RKO (cell line): ENCODE data around the gene SLC44A5.
"Not testable (repeated sequence)": the region's sequence is repeated elsewhere in the genome, so short reads cannot be mapped to it uniquely, and the experiment has no call there.

ENCODE experiments used
- DNase-seq: peaks from one replicate; pipeline ENCODE4 v3.0.0-alpha.2; 2016; ENCODE audit warnings: low spot score

SLC44A5 gene

GRCh38 chr1:75449998-75450397 lies 160.9 kb downstream of the SLC44A5 start:
- no peak for DNase-seq

DNA sequence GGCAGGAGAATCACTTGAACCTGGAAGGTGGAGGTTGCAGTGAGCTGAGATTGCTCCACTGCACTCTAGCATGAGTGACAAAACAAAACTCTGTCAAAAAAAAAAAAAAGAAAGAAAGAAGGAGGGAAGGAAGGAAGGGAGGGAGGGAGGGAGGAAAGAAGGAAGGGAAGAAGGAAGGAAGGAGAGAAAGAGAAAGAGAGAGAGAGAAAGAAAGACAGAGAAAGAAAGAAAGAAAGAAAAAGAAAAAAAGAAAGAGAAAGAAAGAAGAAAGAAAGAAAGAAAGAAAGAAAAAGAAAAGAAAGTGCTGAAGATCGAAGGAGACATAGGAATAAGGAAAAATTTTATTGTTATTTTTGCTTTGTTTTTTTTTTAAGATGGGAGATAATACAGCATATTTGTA lies 166.7 kb downstream of the SLC44A5 start:
- DNase-seq, result no peak

DNA sequence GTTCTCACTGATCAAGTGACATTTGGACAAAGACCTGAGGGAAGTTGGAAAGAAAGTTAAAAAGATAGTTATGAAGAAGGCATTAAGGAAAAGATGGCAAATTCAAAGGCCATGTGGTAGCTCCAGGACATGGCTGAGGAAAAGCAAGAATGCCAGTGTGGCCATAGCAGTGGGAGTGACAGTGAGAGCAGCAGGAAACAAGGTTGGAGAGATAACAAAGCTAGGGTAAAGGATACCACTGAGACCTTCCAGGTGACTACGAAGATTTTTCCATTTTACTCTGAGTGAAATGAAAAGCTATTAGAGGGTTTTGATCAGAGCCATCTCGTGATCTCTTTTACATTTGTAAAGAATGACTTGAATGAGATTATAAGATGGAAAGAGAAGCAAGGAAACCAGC lies 170.6 kb downstream of the SLC44A5 start:
- DNase-seq, result no peak

DNA sequence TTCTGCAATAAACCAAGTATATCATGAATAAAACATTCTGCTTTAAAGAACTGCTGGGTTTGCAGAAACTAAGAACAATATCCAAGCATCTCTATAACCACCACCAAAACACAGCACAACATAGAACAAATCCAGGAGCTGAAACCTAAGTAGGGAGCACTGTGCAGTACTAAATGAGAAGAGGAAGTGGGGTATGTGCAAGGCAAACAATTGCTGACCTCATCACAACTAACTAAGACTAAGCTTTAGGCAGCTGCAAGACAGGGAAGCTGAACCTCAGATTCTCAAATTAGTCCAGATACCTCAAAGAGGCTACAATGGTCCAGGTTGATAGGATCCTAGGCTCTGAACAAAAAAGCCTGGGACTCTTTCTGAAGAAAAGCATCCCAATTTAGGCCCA lies 172.6 kb downstream of the SLC44A5 start:
- no peak for DNase-seq

DNA sequence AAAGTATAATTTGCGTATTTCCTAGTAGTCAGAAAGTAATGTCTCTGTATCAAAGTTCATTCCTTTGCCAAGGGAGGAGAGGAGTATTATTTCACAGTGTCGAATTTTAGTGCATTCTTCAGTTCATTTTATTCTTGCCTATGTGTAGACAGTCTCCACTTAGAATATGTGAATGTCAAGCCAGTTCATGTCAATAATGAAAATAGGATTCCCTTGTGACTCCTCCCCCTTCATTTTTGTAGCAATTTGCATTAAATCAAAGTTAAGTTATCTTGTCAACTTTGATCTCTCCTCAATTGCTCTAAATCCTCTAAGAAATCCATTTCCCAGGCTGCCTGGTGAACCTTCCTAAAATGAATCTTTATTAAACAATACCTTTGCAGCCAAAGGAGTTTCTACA lies 179.1 kb downstream of the SLC44A5 start:
- no peak for DNase-seq

DNA sequence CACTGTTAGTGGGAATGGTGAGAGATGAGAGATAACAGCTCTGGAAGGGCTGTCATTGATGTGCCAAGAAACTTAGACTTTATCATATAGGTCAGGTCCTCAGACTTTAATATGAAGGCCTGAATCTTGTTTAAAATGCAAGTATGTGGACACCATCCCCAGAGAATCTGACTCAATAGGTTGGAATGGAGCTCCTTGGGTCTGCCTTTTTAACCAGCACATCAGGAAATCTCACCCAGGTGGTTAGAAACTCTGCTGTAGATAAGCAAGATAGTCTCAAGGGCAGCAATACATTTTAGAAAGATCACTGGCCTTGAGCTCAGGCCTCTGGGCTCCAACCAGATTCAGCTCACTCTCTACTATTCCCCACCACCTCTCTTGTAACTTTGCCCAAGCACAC lies 180.4 kb downstream of the SLC44A5 start:
- DNase-seq, result no peak

GRCh38 chr1:75426688-75427087 lies 184.2 kb downstream of the SLC44A5 start:
- DNase-seq, result no peak

GRCh38 chr1:75425001-75425650 lies 185.8 kb downstream of the SLC44A5 start:
- no peak for DNase-seq

GRCh38 chr1:75423616-75424015 lies 187.3 kb downstream of the SLC44A5 start:
- no peak for DNase-seq

- DNase-seq, result no peak
Observed at GRCh38 chr1:75423136-75423535, 187.8 kb downstream of the SLC44A5 start.

GRCh38 chr1:75421371-75421770 lies 189.5 kb downstream of the SLC44A5 start:
- DNase-seq, result no peak

GRCh38 chr1:75415187-75415586 lies 195.7 kb downstream of the SLC44A5 start:
- no peak for DNase-seq

DNA sequence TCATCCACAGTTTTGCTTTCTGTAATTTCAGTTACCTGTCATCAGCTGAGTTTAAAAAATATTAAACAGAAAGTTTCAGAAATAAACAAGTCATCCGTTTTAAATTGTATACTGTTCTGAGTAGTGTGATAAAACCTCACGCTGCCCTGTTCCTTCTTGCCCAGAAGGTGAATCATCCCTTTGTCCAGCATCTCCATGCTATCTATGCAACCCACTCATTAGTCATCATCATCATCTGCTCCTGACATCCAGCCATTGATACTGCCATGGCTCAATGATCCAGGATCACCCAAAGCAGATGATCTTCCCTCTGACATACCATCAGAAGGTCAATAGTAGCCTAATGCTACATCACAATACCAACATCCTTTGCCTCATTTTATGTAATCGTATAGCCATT lies 198.3 kb downstream of the SLC44A5 start:
- DNase-seq, result no peak

DNA sequence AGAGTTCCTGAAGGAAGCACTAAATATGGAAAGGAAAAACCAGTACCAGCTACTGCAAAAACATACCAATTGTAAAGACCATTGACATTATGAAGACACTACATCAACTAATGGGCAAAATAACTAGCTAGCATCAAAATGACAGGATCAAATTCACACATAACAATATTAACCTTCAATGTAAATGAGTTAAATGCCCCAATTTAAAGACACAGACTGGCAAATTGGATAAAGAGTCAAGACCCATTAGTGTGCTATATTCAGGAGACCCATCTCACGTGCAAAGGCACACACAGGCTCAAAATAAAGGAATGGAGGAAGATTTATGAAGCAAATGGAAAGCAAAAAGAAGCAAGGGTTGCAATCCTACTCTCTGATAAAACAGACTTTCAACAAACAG lies 206.2 kb downstream of the SLC44A5 start:
- not testable (repeated sequence) for DNase-seq

GRCh38 chr1:75403147-75403646 lies 207.7 kb downstream of the SLC44A5 start:
- DNase-seq, result not testable (repeated sequence)

- DNase-seq, result no peak
Observed at GRCh38 chr1:75400716-75401115, 210.2 kb downstream of the SLC44A5 start.

- no peak for DNase-seq
Observed at GRCh38 chr1:75396745-75397144, 214.2 kb downstream of the SLC44A5 start.

GRCh38 chr1:75396260-75396659 lies 214.7 kb downstream of the SLC44A5 start:
- no peak for DNase-seq

GRCh38 chr1:75394386-75395139 lies 216.4 kb downstream of the SLC44A5 start:
- DNase-seq, result no peak

DNA sequence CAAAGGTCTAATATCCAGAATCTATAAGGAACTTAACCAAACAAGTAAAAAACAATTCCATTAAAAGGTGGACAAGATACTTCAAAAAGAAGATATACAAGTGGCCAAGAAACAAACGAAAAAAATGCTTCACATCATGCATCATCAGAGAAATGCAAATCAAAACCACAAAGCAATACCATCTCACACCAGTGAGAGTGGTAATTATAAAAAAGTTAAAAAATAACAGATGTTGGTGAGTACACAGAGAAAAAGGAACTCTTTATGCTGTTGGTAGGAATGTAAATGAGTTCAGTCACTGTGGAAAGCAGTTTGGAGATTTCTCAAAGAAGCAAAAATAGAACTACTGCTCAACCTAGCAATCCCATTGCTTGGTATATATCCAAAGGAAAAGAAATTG lies 218.6 kb downstream of the SLC44A5 start:
- no peak for DNase-seq

DNA sequence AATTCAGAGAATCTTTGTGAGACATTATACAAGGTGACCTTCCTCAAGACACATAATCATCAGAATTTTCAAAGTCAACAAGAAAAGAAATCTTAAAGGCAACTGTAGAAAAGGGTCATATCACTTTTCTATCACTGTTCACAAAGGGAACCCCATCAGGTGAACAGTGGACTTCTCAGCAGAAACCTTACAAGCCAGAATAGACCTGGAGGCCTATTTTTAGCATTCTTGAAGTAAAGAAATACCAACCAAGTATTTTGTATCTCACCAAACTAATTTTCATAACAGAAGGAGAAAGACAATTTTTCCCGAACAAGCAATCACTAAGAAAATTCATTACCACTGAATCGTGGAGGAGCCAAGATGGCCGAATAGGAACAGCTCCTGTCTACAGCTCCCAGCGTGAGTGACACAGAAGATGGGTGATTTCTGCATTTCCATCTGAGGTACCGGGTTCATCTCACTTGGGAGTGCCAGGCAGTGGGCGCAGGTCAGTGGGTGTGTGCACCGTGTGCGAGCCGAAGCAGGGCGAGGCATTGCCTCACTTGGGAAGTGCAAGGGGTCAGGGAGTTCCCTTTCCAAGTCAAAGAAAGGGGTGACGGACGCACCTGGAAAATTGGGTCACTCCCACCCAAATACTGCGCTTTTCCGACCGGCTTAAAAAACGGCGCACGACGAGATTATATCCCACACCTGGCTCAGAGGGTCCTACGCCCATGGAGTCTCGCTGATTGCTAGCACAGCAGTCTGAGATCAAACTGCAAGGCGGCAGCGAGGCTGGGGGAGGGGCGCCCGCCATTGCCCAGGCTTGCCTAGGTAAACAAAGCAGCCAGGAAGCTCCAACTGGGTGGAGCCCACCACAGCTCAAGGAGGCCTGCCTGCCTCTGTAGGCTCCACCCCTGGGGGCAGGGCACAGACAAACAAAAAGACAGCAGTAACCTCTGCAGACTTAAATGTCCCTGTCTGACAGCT lies 235.2 kb downstream of the SLC44A5 start:
- not testable (repeated sequence) for DNase-seq

GRCh38 chr1:75373542-75374159 lies 237.3 kb downstream of the SLC44A5 start:
- no peak for DNase-seq
